H1 (cell line): ENCODE results near the gene RBMS1.

ENCODE experiments used
- CREB1 ChIP-seq: IDR thresholded peaks from 2 replicates; pipeline ENCODE4 v1.6.1; 2012; ENCODE audit warnings: inconsistent platforms
- POLR2A ChIP-seq, 2 experiments: IDR thresholded peaks; 1 replicate in 1 of 2; 2 replicates in 1 of 2; pipeline ENCODE4 v1.6.1; 2011; ENCODE audit warnings: low read depth in 2 of 2, low read length in 2 of 2, mild to moderate bottlenecking in 2 of 2; ENCODE audit errors: control extremely low read depth in 1 of 2
- SP1 ChIP-seq: IDR thresholded peaks from 2 replicates; pipeline ENCODE4 v1.6.1; 2011; ENCODE audit warnings: low read depth, low read length
- TF ChIP-seq, protein P1 (sequence below), 3 experiments: IDR thresholded peaks; 1 replicate in 2 of 3; 2 replicates in 1 of 3; pipeline versions ENCODE4 v1.5.1 to v1.6.1; 2011; ENCODE audit warnings: low read length in 3 of 3, mild to moderate bottlenecking in 3 of 3, inconsistent platforms in 2 of 3, low read depth in 1 of 3, moderate library complexity in 1 of 3; ENCODE audit not compliant: insufficient read depth in 1 of 3; ENCODE audit errors: control extremely low read depth in 1 of 3

- TF ChIP-seq POLR2A (IDR thresholded peaks at IDR 0.05; ENCODE audit: control extremely low read depth in 1 of 2, low read depth in 2 of 2, low read length in 2 of 2): no peak
- no peak for TF ChIP-seq CREB1
- TF ChIP-seq, protein P1, sequence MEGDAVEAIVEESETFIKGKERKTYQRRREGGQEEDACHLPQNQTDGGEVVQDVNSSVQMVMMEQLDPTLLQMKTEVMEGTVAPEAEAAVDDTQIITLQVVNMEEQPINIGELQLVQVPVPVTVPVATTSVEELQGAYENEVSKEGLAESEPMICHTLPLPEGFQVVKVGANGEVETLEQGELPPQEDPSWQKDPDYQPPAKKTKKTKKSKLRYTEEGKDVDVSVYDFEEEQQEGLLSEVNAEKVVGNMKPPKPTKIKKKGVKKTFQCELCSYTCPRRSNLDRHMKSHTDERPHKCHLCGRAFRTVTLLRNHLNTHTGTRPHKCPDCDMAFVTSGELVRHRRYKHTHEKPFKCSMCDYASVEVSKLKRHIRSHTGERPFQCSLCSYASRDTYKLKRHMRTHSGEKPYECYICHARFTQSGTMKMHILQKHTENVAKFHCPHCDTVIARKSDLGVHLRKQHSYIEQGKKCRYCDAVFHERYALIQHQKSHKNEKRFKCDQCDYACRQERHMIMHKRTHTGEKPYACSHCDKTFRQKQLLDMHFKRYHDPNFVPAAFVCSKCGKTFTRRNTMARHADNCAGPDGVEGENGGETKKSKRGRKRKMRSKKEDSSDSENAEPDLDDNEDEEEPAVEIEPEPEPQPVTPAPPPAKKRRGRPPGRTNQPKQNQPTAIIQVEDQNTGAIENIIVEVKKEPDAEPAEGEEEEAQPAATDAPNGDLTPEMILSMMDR (IDR thresholded peaks at IDR 0.05; ENCODE audit: control extremely low read depth in 1 of 3, insufficient read depth in 1 of 3, low read depth in 1 of 3, low read length in 3 of 3): no peak
- TF ChIP-seq SP1: no peak
Measured at GRCh38 chr2:160423126-160423525, 70.5 kb downstream of the RBMS1 start.
